KMS-11 (cell line): ENCODE measurements around the gene RABGAP1.

Experiments
- H2AFZ ChIP-seq: fragments of 200-600 bp; sonication (generic); 2 replicates; pipeline ENCODE4 v1.6.1; 2016; ENCODE audit warnings: antibody characterized with exemption, mixed run types, low read depth
- H3K27ac ChIP-seq: fragments of 200-600 bp; sonication (generic); 2 replicates; pipeline ENCODE4 v1.6.1; 2016; ENCODE audit warnings: mild to moderate bottlenecking, mixed run types
- H3K27me3 ChIP-seq: fragments of 200-600 bp; sonication (generic); 2 replicates; pipeline ENCODE4 v1.6.1; 2017; ENCODE audit warnings: mild to moderate bottlenecking, low read depth, mixed run types, moderate library complexity; ENCODE audit not compliant: insufficient read depth
- H3K36me3 ChIP-seq: fragments of 200-600 bp; sonication (generic); 2 replicates; pipeline ENCODE4 v1.6.1; 2017; ENCODE audit warnings: mild to moderate bottlenecking, mixed run types; ENCODE audit not compliant: insufficient read depth
- H3K4me1 ChIP-seq: fragments of 200-600 bp; sonication (generic); 2 replicates; pipeline ENCODE4 v1.6.1; 2016; ENCODE audit warnings: mild to moderate bottlenecking, low read depth, mixed run types; ENCODE audit not compliant: poor library complexity, severe bottlenecking
- H3K4me2 ChIP-seq: fragments of 200-600 bp; sonication (generic); 2 replicates; pipeline ENCODE4 v1.7.0; 2016; ENCODE audit warnings: mild to moderate bottlenecking, mixed run types
- H3K4me3 ChIP-seq: fragments of 200-600 bp; sonication (generic); IDR thresholded peaks from 2 replicates; pipeline ENCODE4 v1.6.1; 2017; ENCODE audit warnings: low read depth, low read length, mixed read lengths; ENCODE audit not compliant: insufficient read depth
- H3K79me2 ChIP-seq: fragments of 200-600 bp; sonication (generic); 2 replicates; pipeline ENCODE4 v1.6.1; 2016; ENCODE audit warnings: low read depth, mixed run types; ENCODE audit not compliant: insufficient read depth
- H3K9ac ChIP-seq: fragments of 200-600 bp; sonication (generic); 2 replicates; pipeline ENCODE4 v1.6.1; 2016; ENCODE audit warnings: mild to moderate bottlenecking, mixed run types
- H4K20me1 ChIP-seq: fragments of 200-600 bp; sonication (generic); 2 replicates; pipeline ENCODE4 v1.6.1; 2016; ENCODE audit warnings: mild to moderate bottlenecking, mixed run types; ENCODE audit not compliant: insufficient read depth
- TF ChIP-seq, protein P1 (sequence below): fragments of 200-600 bp; sonication (generic); conservative IDR thresholded peaks from 2 replicates; pipeline ENCODE4 v1.6.1; 2017; ENCODE audit warnings: low read depth, mild to moderate bottlenecking, antibody characterized with exemption, low read length, moderate library complexity, mixed read lengths

RABGAP1 gene

DNA sequence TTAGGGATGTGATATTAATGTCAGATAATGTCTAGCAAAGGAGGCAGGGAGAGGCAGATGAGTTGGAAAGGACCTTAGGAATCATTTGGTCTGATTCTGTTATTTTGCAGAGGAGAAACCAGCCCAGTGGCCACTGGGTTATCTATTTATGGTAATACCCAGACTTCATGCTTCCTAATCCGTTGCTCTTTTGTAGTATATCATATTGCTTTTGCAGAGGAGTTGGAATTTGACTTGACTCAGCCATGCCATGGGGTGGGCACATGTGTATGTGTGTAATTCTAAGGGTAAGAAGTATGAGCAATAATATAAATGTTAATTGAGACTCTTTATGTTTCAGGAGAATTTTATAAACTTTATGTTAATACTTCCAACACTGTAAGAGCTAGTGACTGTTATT is 100.0 kb downstream of the RABGAP1 start:
- Histone ChIP-seq H3K36me3 (no peaks in the 10 kb centered on the region), H3K27ac (no peak overlapping the region), H3K4me2 (no peak overlapping the region), H3K4me3 (no peak overlapping the region), H3K4me1 (no peaks in the 10 kb centered on the region), H2AFZ (no peak overlapping the region), H3K79me2 (no peaks in the 10 kb centered on the region), H3K9ac (no peak overlapping the region), H4K20me1 (no peaks in the 10 kb centered on the region), H3K27me3 (no peaks in the 10 kb centered on the region)
- TF ChIP-seq, protein P1, sequence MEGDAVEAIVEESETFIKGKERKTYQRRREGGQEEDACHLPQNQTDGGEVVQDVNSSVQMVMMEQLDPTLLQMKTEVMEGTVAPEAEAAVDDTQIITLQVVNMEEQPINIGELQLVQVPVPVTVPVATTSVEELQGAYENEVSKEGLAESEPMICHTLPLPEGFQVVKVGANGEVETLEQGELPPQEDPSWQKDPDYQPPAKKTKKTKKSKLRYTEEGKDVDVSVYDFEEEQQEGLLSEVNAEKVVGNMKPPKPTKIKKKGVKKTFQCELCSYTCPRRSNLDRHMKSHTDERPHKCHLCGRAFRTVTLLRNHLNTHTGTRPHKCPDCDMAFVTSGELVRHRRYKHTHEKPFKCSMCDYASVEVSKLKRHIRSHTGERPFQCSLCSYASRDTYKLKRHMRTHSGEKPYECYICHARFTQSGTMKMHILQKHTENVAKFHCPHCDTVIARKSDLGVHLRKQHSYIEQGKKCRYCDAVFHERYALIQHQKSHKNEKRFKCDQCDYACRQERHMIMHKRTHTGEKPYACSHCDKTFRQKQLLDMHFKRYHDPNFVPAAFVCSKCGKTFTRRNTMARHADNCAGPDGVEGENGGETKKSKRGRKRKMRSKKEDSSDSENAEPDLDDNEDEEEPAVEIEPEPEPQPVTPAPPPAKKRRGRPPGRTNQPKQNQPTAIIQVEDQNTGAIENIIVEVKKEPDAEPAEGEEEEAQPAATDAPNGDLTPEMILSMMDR = no peak

DNA sequence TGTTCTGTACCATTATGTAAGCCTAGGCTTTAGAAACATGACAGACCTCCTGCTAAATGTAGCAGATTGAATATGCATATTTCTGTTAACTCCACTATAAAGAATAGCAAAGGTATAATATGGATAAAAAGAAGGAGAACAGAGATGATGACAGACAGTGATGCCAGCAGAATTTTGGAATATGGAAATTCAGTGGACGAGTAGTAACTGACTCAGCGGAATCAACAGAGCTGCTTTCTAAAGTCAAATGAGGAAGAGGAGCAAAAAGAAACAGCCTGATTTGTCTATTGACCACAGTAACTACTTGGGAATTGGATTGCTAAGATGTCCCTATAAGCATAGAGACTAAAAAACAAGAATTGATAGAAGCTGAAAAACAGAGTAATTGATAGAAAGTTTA is 100.7 kb downstream of the RABGAP1 start:
- Histone ChIP-seq H4K20me1 (no peaks in the 10 kb centered on the region), H3K4me1 (no peaks in the 10 kb centered on the region), H3K27ac (no peak overlapping the region)

DNA sequence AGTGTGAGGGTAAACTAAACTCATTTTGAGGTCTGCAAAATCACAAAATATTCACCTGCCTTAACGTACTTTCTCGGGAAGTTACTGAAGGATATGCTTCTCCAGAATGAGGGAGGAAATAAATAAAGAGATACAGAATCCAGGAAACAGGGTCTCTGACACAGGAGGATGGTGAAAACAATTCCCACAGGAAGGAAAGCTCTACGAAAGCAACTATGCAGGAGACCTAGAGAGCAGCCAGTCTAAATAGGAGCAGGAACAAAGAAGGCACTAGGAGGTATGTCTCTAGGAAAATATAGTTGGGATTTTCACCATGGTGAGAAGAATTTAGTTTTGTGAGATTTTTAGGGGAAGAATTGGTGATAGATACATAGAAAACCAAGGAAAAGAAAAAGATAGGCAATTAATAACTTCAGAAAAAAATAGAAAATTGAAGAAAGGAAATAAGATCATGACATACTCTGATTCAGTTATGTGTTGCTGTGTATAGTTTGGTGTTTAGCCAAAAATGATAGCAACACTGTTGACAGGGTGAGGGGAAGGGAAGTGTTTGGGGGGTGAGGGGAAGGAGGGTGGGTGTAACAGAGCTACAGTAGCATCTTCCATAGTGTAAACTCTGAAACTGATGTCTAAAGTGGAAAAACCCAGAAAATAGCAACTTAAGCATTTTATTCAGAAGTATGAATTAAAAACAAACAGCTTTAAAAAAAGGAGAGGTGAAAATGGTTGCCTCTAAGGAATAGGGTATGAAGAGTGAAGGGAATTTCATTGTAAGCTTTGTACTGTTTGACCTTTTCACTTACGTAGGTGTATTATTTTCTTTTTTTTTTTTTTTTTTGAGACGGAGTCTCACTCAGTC is 102.5 kb downstream of the RABGAP1 start:
- H3K27ac ChIP-seq = no peak overlapping the region

More for the DNA sequence above, 100.7 kb downstream of the RABGAP1 start:
- Histone ChIP-seq H3K9ac (no peak overlapping the region), H2AFZ (no peak overlapping the region), H3K4me3 (no peak overlapping the region), H3K36me3 (no peaks in the 10 kb centered on the region), H3K79me2 (no peaks in the 10 kb centered on the region), H3K27me3 (no peaks in the 10 kb centered on the region), H3K4me2 (no peak overlapping the region)
- TF ChIP-seq, protein P1 = no peak

GRCh38 chr9:123044586-123044985 is 103.8 kb downstream of the RABGAP1 start:
- Histone ChIP-seq H3K36me3 (no peaks in the 10 kb centered on the region), H2AFZ (no peak overlapping the region), H3K4me1 (no peaks in the 10 kb centered on the region), H3K79me2 (no peaks in the 10 kb centered on the region), H3K27me3 (no peaks in the 10 kb centered on the region), H4K20me1 (no peaks in the 10 kb centered on the region), H3K4me2 (no peak overlapping the region), H3K4me3 (no peak overlapping the region), H3K27ac (no peak overlapping the region), H3K9ac (no peak overlapping the region)
- TF ChIP-seq, protein P1 = no peak

More for the DNA sequence above, 102.5 kb downstream of the RABGAP1 start:
- Histone ChIP-seq H3K36me3 (no peaks in the 10 kb centered on the region), H4K20me1 (no peaks in the 10 kb centered on the region), H3K27me3 (no peaks in the 10 kb centered on the region), H3K79me2 (no peaks in the 10 kb centered on the region), H2AFZ (no peak overlapping the region), H3K4me3 (no peak overlapping the region), H3K4me1 (no peaks in the 10 kb centered on the region), H3K4me2 (no peak overlapping the region), H3K9ac (no peak overlapping the region)
- TF ChIP-seq, protein P1 = no peak
